ENCODE results near the gene UNC5A. TPM values are rescaled to one million over a fixed set of nuclear protein-coding genes. Genes with fewer than 3 reads are reported as not detected.

The UNC5A gene
- total RNA-seq, 1 experiment from 2014 or later: 20.2 TPM

GRCh38 chr5:176912115-176912514 is 101.8 kb downstream of the UNC5A start:
- Mint-ChIP-seq H3K27me3 (ENCODE audit: unreplicated experiment) (no peaks in the 10 kb centered on the region), H3K27ac (ENCODE audit: unreplicated experiment) (no peak overlapping the region), H3K4me3 (ENCODE audit: low read depth, unreplicated experiment) (no peak overlapping the region), H3K4me1 (ENCODE audit: low read depth, unreplicated experiment) (no peaks in the 10 kb centered on the region), H3K36me3 (ENCODE audit: insufficient read depth, unreplicated experiment) (peaks cover 15% of the 10 kb centered on the region), H3K9me3 (ENCODE audit: low read depth, unreplicated experiment) (no peaks in the 10 kb centered on the region)
- no peak for DNase-seq
- BruUV-seq (replicated peaks): no TSS peak
- intact Hi-C loops (cut with micrococcal nuclease; ENCODE audit: unreplicated experiment): no loop called here
- no peak for TF ChIP-seq CTCF (IDR thresholded peaks at IDR 0.05; ENCODE audit: unreplicated experiment)
- CTCF ChIA-PET: interaction anchor here (0.7 kb wide), 1 partner anchor 188 kb away, joined by 4 read pairs; no protein-coding TSS in a partner anchor

- no peak for TF ChIP-seq CTCF (IDR thresholded peaks at IDR 0.05; ENCODE audit: unreplicated experiment)
- Mint-ChIP-seq H3K27me3 (ENCODE audit: unreplicated experiment) (no peaks in the 10 kb centered on the region), H3K4me1 (ENCODE audit: low read depth, unreplicated experiment) (peaks cover 2% of the 10 kb centered on the region), H3K9me3 (ENCODE audit: low read depth, unreplicated experiment) (no peaks in the 10 kb centered on the region), H3K27ac (ENCODE audit: unreplicated experiment) (no peak overlapping the region), H3K4me3 (ENCODE audit: low read depth, unreplicated experiment) (no peak overlapping the region), H3K36me3 (ENCODE audit: insufficient read depth, unreplicated experiment) (no peaks in the 10 kb centered on the region)
- DNase-seq: no peak
- BruUV-seq (replicated peaks): no TSS peak
- CTCF ChIA-PET: no interaction called here
- intact Hi-C loops (cut with micrococcal nuclease; ENCODE audit: unreplicated experiment): no loop called here
Observed at GRCh38 chr5:176915906-176916305, 105.5 kb downstream of the UNC5A start.

- Mint-ChIP-seq H3K9me3 (ENCODE audit: low read depth, unreplicated experiment) (no peaks in the 10 kb centered on the region), H3K36me3 (ENCODE audit: insufficient read depth, unreplicated experiment) (no peaks in the 10 kb centered on the region), H3K27me3 (ENCODE audit: unreplicated experiment) (no peaks in the 10 kb centered on the region), H3K4me3 (ENCODE audit: low read depth, unreplicated experiment) (no peak overlapping the region), H3K27ac (ENCODE audit: unreplicated experiment) (no peak overlapping the region), H3K4me1 (ENCODE audit: low read depth, unreplicated experiment) (peaks cover 7% of the 10 kb centered on the region)
- no TSS peak for BruUV-seq (replicated peaks)
- CTCF ChIA-PET: no interaction called here
- no peak for TF ChIP-seq CTCF (IDR thresholded peaks at IDR 0.05; ENCODE audit: unreplicated experiment)
- DNase-seq: no peak
- intact Hi-C loops (cut with micrococcal nuclease; ENCODE audit: unreplicated experiment): no loop called here
Observed at GRCh38 chr5:176916337-176916736, 106.0 kb downstream of the UNC5A start.

GRCh38 chr5:176918613-176919012 is 108.3 kb downstream of the UNC5A start:
- CTCF ChIA-PET: no interaction called here
- intact Hi-C loops (cut with micrococcal nuclease; ENCODE audit: unreplicated experiment): no loop called here
- Mint-ChIP-seq H3K9me3 (ENCODE audit: low read depth, unreplicated experiment) (no peaks in the 10 kb centered on the region), H3K27me3 (ENCODE audit: unreplicated experiment) (no peaks in the 10 kb centered on the region), H3K36me3 (ENCODE audit: insufficient read depth, unreplicated experiment) (no peaks in the 10 kb centered on the region), H3K27ac (ENCODE audit: unreplicated experiment) (no peak overlapping the region), H3K4me3 (ENCODE audit: low read depth, unreplicated experiment) (no peak overlapping the region), H3K4me1 (ENCODE audit: low read depth, unreplicated experiment) (peaks cover 8% of the 10 kb centered on the region)
- DNase-seq: no peak
- BruUV-seq (replicated peaks): no TSS peak
- no peak for TF ChIP-seq CTCF (IDR thresholded peaks at IDR 0.05; ENCODE audit: unreplicated experiment)

All from Calu3 (cell line).